ENCODE data around the gene DNAI4.
"Not testable (repeated sequence)": the region's sequence is repeated elsewhere in the genome, so short reads cannot be mapped to it uniquely, and the experiment has no call there.

The DNAI4 gene

DNA sequence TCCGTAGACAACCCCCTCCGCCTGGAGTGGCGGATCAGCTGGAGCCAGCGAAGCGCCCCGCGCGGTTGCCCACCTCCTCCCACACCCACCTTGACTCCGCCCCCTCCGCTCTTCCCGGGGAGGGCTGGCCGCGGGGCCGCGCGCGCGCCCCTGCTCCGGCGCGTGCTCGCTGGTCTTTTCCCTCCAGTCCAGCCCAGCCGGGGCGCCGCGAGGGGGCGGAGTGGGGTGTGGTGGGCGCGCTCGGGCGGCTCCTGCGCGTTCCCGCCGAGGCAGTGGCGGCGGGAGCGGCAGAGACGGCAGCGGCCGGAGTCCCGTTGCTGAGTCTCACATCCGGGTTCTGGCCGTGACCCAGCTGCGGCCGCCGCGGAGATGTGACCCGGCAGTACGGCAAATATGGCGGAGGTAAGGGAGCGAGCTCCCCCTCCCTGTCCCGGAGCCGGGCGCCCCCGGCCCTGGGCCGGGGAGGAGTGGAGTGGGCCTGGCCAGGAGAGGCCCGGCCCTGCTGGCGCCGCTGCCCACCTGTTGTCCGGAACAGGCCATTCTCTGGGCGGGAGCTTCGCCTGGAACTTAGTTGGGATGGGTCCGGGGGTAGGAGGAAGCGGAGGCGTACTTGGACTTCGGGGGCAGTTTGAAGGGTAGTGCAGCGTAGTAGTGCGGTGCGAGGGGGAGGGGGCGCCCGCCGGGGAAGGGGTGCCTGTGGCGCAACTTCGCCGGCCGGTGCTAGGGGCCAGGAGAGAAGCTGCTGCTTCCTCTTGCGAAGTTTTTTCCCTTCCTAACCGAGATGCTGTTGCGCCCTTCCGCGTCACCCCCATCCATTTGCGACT, 5.6 kb upstream of the DNAI4 start:
- peak; percentile 91 for DNase-seq
- in situ Hi-C loops (cut with HindIII; ENCODE audit: low pct_ligation_motif_present, low pct_unique_long_range_greater_than_20kb, low sequenced_read_pairs) = no loop called here

DNA sequence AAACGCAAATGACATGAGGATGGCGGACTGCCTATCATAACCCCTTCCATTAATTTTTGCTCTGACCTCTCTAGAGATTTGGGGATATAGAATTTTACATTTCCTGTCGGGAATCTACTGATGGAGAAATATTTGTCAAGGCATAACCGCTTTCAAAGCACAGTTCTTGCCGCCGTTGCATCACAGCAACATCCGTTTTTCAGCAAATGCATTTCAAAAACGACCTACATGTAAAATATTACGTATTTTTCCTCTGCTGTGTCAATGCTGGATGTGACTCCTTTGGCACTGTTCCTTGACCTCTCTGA, 5.0 kb upstream of the DNAI4 start:
- in situ Hi-C loops (cut with HindIII; ENCODE audit: low pct_ligation_motif_present, low pct_unique_long_range_greater_than_20kb, low sequenced_read_pairs) = no loop called here
- no peak for DNase-seq

DNA sequence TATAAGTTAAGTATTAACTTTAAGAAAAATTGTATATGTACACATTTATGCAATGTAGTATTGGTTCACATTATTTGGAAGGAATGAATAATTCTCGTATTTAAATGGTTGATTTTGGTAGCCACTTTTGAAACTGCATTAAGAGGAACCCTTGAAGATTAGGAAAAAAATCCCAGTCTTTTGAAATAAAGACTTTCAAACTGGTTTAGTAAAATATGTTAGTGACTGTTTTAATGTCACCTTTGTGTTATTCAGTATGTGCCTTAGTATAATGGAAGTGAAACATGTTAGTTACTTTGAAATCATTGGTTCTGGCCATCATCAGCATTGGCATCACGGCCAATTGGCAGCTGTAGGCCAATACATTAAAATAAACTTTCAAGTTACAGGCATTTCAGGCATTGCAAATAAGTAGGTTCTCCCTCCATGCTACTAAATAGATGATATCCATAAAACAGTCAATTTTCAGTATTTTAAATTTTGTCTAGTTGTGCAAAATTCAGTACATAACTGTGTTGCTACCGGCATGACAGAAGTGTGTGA, 4.6 kb upstream of the DNAI4 start:
- in situ Hi-C loops (cut with HindIII; ENCODE audit: low pct_ligation_motif_present, low pct_unique_long_range_greater_than_20kb, low sequenced_read_pairs) = no loop called here
- no peak for DNase-seq

DNA sequence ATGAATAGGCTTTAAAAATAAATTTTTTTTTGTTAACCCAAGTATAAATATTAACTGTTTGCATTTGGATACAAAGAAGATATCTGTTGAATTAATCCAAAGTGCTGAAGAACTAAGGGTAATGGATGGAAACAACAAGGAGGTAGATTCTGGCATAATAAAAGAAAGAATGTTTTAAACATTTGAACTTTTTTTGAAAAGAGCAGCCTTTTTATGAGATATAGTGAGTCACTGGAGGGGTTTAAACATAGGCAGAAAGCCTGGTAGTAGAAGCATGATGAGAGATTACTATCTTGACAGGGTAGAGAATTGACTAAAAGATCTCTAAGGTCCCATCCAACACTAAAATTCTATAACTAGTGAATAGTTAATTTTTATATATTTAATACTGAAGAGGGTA, 2.9 kb upstream of the DNAI4 start:
- in situ Hi-C loops (cut with HindIII; ENCODE audit: low pct_ligation_motif_present, low pct_unique_long_range_greater_than_20kb, low sequenced_read_pairs) = no loop called here
- DNase-seq = no peak

DNA sequence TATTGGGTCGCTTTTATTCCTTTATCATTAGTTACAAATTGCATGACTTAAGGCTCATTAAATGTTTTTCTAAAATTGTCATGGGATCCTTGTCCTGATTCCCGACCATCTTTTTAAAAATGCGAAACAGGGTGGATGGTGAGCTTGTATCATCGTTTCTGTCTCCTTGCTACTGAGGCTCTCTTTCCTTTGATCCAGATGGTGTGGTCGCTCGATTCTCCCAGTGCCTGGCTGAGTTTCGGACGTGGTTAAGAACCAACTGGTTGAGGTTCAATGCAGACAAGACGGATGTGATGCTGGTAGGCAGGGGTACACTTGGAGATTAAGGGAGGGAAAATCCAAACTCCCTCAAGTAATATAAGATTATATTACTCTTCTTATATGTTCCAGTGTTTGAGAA, 1.3 kb upstream of the DNAI4 start:
- in situ Hi-C loops (cut with HindIII; ENCODE audit: low pct_ligation_motif_present, low pct_unique_long_range_greater_than_20kb, low sequenced_read_pairs) = no loop called here
- DNase-seq = peak; percentile 38

DNA sequence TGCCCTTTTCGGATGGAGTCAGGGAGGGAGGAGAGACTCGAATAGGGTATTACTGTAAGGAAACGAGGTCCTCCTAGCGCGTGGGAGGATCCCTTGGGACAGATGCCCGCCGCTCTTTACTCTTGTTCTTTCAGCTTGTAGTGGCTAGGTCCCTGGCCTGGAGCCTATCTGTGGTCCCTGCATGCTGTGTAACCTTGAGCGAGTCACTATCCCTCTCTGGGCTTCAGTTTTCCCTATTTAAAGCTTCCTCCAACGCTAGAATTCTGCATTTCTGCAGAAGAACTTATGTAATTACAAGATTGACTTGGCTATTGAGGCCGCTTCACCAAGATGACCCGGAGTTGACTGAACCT, 878 bp upstream of the DNAI4 start:
- DNase-seq = no peak
- in situ Hi-C loops (cut with HindIII; ENCODE audit: low pct_ligation_motif_present, low pct_unique_long_range_greater_than_20kb, low sequenced_read_pairs) = no loop called here

DNA sequence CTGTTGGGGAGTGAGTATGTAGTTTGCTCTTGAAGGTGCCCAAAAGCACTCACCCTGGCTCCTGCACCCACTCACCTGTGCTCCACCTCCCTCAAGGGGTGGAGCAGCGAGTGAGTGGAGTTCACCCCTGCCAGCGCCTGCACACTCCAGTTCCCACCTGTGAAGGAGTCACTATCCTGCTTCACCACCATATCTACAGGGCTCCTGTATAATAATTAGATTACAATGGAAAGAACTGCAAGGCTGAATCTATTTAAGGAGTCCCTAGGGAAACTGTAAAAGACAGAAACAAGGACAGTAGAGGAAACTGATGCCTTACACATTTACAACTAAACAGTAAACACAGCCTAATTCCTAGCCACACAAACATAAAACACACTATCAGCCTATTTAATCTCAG, 4.1 kb downstream of the DNAI4 start:
- in situ Hi-C loops (cut with HindIII; ENCODE audit: low pct_ligation_motif_present, low pct_unique_long_range_greater_than_20kb, low sequenced_read_pairs) = no loop called here
- no peak for DNase-seq

DNA sequence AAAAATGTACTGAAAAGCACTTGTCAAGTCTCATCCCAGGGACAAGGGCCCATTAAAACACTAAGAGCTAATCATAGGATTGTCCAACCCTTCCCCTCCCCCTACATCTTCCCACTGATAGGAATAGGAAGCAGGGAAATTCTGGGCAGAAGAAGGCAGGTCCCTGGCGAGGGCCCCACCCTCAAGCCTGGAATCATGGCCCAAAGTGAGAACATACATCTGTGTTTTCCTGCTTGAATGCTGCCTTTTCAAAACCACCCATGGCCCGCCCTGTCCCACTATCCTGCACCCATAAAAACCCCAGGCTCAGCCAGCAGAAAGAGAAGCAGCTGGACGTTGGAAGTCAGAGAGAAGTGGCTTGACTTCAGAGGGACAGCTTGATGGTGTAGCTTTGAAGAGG, 4.8 kb downstream of the DNAI4 start:
- in situ Hi-C loops (cut with HindIII; ENCODE audit: low pct_ligation_motif_present, low pct_unique_long_range_greater_than_20kb, low sequenced_read_pairs) = no loop called here
- DNase-seq = no peak

DNA sequence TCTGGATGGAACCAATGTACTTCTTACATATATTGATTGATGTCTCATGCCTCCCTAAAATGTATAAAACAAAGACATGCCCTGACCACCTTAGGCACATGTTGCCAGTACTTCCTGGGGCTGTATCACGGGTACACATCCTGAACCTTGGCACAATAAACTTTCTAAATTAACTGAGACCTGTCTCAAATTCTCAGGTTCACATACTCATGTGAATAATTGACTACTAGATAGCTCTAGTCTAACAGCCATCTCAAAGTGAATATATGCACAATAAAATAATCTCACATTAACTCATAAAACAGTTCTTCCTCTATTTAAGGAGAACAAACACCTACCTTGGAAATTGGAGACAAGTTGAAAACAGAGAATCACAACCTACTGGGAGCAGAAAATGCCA, 5.6 kb downstream of the DNAI4 start:
- no peak for DNase-seq
- in situ Hi-C loops (cut with HindIII; ENCODE audit: low pct_ligation_motif_present, low pct_unique_long_range_greater_than_20kb, low sequenced_read_pairs) = no loop called here

DNA sequence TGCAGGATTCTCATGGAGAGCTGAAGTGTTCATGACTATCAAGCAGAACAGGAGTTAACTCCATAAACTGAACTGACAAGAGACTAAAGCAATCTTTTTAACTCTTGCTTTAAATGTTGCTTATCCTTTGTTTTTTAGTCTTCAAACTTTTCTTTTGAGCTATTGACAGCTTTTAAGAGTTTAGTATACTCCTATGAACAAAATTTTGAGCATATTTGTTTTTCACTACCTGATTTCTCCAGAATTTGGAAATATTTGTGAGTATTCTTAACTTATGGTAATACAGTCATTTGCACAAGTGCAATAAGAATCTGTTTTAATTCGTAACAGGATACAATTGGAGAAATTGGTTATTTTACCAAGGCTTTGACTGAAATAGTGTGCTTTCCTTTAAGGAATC, 7.2 kb downstream of the DNAI4 start:
- in situ Hi-C loops (cut with HindIII; ENCODE audit: low pct_ligation_motif_present, low pct_unique_long_range_greater_than_20kb, low sequenced_read_pairs) = no loop called here
- DNase-seq = no peak

DNA sequence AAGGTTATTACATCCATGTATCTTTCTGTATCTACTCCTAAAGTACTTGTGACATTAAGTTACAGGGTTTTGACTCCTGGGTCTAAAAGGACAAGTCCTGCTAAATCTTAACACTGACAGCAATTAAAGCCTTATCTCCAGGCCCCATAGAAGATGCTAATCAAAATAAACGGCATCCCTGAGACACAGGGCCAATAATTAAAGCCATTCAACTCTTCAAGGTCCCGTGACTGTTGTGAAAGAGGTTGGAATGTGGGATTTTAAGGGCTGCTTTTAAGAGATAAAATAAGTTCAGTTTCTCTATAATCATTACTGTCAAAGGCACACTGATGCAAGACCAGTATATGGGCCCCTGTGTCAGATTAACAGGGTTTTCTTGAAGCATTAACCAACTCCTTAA, 8.3 kb downstream of the DNAI4 start:
- no peak for DNase-seq
- in situ Hi-C loops (cut with HindIII; ENCODE audit: low pct_ligation_motif_present, low pct_unique_long_range_greater_than_20kb, low sequenced_read_pairs) = no loop called here

DNA sequence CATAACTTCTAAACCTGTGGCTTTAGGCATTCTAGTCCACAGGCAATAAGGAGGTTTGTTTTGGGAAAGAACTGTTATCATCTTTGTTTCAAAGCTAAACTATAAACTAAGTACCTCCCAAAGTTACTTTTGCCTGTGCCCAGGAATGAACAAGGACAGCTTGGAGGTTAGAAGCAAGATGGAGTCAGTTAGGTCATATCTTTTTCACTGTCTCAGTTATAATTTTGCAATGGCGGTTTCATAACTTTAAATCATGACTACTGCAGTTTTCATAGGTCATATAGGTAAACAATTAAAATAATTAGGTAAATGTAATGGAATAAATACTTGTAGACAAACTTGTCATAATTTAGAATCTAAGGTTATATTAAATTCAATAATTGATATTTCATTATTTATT, 9.5 kb downstream of the DNAI4 start:
- in situ Hi-C loops (cut with HindIII; ENCODE audit: low pct_ligation_motif_present, low pct_unique_long_range_greater_than_20kb, low sequenced_read_pairs); DNase-seq: not testable (repeated sequence)

DNA sequence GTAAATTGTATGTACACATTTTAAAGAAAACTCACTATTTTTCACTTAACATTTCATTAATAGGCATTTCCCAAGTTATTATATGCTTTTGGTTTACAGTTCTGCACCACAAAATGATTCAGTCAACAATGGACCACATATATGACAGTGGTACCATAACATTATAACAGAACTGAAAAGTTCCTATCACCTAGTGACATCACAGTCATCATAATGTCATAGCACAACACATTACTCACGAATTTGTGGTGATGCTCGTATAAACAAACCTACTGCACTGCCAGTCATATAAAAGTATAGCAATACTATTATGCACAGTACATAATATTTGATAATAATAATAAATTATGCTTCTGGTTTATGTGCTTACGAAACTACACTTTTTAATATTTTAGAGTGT, 30.9 kb downstream of the DNAI4 start:
- no peak for DNase-seq
- in situ Hi-C loops (cut with HindIII; ENCODE audit: low pct_ligation_motif_present, low pct_unique_long_range_greater_than_20kb, low sequenced_read_pairs) = no loop called here

DNA sequence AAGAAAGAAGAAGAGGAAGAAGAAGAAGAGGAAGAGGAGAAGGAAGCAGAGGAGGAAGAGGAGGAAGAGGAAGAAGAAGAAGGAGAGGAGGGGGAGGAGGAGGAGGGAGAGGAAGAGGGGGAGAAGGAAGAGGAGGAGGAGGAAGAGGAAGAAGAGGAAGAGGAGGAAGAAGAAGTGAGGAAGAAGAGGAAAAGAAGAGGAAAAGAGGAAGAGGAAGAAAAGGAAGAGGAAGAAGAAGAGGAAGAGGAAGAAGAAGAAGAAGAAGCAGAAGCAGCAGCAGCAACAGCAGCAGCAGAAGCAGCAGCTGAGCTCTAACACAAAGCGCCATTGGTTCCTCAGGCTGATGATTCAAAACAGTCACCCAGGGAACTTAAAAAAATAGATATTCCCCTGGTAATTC, 34.0 kb downstream of the DNAI4 start:
- in situ Hi-C loops (cut with HindIII; ENCODE audit: low pct_ligation_motif_present, low pct_unique_long_range_greater_than_20kb, low sequenced_read_pairs) = no loop called here

DNA sequence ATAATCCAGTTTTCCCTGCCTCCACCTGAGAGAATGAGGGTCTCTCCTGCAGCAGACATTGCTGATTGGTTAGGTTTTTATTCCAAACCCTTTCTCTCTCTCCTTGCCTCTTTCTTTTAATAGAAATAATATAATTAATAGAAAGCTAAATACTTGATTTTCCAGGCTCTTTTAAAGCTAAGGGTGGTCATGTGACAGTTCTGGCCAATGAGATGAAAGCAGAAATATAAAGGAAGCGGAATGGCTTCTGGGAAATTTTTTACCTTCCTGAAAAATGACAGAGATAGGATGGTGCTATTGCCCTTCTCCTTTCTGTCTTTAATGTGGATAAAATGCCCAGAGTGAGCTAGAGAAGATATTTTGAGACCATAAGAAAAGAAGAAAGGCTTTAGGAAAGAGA, 35.6 kb downstream of the DNAI4 start:
- in situ Hi-C loops (cut with HindIII; ENCODE audit: low pct_ligation_motif_present, low pct_unique_long_range_greater_than_20kb, low sequenced_read_pairs) = no loop called here
- no peak for DNase-seq

More for the DNA sequence above, 34.0 kb downstream of the DNAI4 start:
- DNase-seq = no peak

DNA sequence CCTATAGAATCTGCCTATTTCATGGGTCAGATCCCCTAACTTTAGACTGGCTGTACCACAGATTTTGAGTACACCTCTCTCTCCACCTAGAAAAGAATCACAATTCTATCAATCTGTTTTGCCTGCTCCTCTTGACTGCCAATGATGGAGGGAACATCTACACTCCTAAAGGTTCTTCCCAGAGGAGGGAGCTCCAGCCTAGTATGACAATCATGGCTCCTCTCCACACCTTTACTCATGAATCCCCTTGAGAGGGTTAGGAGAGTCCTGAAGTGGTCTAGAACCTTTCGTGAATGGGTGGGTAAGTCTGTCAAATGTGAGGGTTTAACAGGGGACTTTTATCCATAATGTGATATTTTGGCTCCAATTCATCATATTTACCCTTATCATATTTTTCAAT, 48.0 kb downstream of the DNAI4 start:
- DNase-seq = no peak
- in situ Hi-C loops (cut with HindIII; ENCODE audit: low pct_ligation_motif_present, low pct_unique_long_range_greater_than_20kb, low sequenced_read_pairs) = no loop called here

DNA sequence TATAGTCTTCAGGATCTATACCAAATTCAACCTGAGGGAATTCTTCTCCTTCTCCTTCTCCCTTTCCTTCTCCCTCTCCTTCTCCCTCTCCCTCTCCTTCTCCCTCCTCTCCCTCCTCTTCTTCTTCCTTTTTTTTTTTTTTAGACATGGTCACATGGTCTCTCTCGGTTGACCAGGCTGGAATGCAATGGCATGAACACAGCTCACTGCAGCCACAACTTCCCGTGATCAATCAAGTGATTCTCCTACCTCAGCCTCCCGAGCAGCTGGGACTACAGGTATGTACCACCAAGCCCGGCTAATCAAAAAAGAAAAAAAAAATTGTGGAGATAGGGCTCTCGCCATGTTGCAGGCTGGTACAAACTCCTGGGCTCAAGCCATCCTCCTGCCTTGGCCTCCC, 51.5 kb downstream of the DNAI4 start:
- in situ Hi-C loops (cut with HindIII; ENCODE audit: low pct_ligation_motif_present, low pct_unique_long_range_greater_than_20kb, low sequenced_read_pairs) = no loop called here

DNA sequence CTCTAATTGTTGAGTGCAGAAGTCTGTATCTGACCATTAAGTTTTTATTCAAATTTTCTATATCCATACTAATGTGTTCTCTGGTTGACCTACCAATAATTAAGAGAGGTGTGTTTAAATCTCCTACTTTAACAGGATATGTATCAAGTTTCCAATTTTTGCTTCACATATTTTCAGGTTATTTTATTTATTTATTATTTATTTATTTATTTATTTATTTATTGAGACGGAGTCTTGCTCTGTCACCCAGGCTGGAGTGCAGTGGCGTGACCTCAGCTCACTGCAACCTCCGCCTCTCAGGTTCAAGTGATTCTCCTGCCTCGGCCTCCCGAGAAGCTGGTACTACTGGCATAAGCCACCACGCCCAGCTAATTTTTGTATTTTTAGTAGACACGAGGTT, 52.6 kb downstream of the DNAI4 start:
- DNase-seq; in situ Hi-C loops (cut with HindIII; ENCODE audit: low pct_ligation_motif_present, low pct_unique_long_range_greater_than_20kb, low sequenced_read_pairs): not testable (repeated sequence)

More for the DNA sequence above, 51.5 kb downstream of the DNAI4 start:
- no peak for DNase-seq

DNA sequence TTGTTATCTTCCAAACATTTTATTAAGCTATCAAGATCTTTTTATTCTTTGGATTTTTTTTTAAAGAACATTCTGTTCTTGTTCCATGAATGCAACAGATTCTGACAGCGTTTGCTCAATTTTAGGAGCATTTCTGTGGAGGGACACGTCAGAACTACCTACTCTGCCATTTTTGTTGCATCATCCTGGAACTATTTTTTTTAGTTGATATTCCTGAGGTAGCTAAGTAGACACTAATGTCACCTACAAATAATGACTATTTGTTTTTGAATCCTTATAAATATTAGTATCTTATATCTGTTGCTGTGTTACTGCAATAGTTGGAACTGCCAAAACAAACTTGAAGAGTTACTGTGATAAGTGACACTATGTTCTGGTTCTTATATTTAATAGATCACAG, 57.2 kb downstream of the DNAI4 start:
- in situ Hi-C loops (cut with HindIII; ENCODE audit: low pct_ligation_motif_present, low pct_unique_long_range_greater_than_20kb, low sequenced_read_pairs) = no loop called here
- DNase-seq = no peak

DNA sequence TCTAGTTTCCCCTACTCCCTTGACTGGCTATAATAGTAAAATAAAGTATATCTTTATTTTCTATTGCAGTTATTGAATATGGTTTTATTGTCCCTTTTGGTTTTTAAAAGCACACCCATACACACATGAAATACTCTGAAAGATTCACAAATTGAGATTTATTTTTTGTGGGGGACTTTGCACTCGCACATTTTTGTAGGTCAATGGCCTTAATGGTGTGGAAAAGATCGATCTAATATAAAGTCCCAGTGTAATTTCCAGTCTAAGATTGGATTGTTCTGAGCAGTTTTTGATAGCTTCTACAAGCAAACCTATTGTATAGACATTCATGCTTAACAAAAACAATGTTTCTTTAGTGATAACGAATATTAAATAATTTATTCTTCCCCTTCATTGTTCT, 64.1 kb downstream of the DNAI4 start:
- DNase-seq = no peak
- in situ Hi-C loops (cut with HindIII; ENCODE audit: low pct_ligation_motif_present, low pct_unique_long_range_greater_than_20kb, low sequenced_read_pairs) = no loop called here

DNA sequence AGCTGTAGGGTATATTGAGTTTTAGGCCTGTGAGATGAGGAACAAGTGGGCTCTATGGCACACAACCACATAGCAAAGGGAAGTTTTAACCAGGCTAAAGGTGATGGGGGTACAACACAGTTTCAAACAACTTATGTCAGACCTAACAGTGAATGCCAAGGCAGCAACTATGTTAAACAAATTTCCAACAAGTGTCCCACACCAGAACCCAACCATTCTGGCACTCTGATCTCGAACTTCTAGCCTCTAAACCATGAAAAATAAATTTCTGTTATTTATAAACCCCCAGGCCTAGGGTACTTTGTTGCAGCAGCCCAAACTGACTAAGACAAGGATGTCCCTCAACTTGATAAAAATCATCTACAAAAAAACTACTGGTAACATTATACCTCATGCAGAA, 71.3 kb downstream of the DNAI4 start:
- DNase-seq = no peak
- in situ Hi-C loops (cut with HindIII; ENCODE audit: low pct_ligation_motif_present, low pct_unique_long_range_greater_than_20kb, low sequenced_read_pairs) = no loop called here

All from ACHN (cell line).